ENCODE measurements around the gene EPS8. TPM values are rescaled to one million over a fixed set of nuclear protein-coding genes. Genes with fewer than 3 reads are reported as not detected.

Gene EPS8
- total RNA-seq, 1 experiment from 2014 or later = 97.5 TPM

DNA sequence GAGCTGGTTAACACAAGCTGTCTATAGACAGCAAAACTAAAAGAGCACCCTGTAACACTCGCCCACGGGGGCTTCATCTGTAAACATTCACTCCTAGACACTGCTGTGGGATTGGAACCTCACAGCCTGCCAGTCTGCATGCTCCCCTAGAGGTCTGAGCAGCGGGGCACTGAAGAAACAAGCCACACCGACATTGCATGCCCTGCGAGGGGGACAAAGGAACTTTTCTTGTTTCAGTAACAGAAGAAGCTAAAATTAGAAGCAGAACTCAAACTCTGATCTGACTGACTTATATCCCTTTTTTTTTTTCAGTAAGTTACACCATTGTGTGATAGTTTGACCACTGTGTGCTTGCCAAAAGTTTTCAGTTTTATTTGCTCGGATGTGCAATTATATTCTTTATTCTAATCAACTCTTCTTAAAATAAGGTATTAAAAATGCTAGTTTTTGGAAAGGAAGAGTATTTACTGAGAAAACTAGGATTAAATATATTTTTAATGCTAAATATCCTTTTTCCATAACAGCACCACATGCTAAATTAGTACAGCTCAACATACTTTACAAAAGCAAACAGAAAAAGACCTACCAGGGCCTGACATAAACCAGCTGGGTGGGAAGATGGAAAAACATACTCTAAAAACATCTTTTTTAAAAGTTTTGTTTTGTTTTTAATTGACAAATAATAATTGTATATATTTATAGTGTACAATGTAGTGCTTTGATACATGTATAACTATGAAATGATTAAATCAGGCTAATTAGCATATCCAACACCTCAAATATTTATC is 100.2 kb downstream of the EPS8 start:
- BruUV-seq (replicated peaks) = TSS peak; percentile 95
- peak overlapping the region; percentile 78 for H3K4me3 Mint-ChIP-seq (ENCODE audit: low read depth, unreplicated experiment)
- TF ChIP-seq, protein P1, sequence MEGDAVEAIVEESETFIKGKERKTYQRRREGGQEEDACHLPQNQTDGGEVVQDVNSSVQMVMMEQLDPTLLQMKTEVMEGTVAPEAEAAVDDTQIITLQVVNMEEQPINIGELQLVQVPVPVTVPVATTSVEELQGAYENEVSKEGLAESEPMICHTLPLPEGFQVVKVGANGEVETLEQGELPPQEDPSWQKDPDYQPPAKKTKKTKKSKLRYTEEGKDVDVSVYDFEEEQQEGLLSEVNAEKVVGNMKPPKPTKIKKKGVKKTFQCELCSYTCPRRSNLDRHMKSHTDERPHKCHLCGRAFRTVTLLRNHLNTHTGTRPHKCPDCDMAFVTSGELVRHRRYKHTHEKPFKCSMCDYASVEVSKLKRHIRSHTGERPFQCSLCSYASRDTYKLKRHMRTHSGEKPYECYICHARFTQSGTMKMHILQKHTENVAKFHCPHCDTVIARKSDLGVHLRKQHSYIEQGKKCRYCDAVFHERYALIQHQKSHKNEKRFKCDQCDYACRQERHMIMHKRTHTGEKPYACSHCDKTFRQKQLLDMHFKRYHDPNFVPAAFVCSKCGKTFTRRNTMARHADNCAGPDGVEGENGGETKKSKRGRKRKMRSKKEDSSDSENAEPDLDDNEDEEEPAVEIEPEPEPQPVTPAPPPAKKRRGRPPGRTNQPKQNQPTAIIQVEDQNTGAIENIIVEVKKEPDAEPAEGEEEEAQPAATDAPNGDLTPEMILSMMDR (IDR thresholded peaks at IDR 0.05; ENCODE audit: unreplicated experiment) = no peak
- no peaks in the 10 kb centered on the region for H3K27me3 Mint-ChIP-seq (ENCODE audit: unreplicated experiment)
- peaks cover 80% of the 10 kb centered on the region for H3K4me1 Mint-ChIP-seq (ENCODE audit: low read depth, unreplicated experiment)
- H3K27ac Mint-ChIP-seq (ENCODE audit: unreplicated experiment) = peak overlapping the region; percentile 81
- CTCF ChIA-PET = interaction anchor here (1.0 kb wide), 1 partner anchor 27 kb away, joined by 8 read pairs; no protein-coding TSS in a partner anchor
- no peaks in the 10 kb centered on the region for H3K9me3 Mint-ChIP-seq (ENCODE audit: low read depth, unreplicated experiment)
- peaks cover 29% of the 10 kb centered on the region for H3K36me3 Mint-ChIP-seq (ENCODE audit: insufficient read depth, unreplicated experiment)
- DNase-seq = peak; percentile 18
- intact Hi-C loops (cut with micrococcal nuclease; ENCODE audit: unreplicated experiment) = no loop called here

DNA sequence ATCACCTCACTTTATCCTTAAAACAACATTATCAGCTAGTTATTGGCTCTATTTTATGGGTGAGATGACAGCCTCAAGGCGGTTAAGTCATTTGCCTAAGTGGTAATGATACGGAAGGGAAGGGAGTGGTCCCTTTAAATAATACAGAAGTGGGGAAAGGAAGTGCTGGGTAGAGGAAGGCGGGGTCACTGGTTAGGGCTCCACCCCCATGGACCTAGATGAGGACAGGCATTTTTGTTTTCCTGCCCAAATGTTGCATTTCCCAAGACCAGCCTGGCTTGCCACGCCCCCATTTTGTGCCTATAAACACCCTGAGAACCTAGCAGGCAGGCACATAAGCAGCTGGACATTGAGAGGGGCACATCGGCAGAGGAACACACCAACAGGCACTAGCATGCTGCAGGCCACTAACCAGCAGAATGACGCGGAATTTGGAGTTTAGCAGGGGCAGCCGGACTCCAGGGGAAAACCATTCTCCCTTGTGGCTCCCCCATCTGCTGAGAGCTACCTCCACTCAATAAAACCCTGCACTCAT is 100.9 kb downstream of the EPS8 start:
- intact Hi-C loops (cut with micrococcal nuclease; ENCODE audit: unreplicated experiment) = no loop called here
- H3K36me3 Mint-ChIP-seq (ENCODE audit: insufficient read depth, unreplicated experiment) = peaks cover 29% of the 10 kb centered on the region
- H3K27me3 Mint-ChIP-seq (ENCODE audit: unreplicated experiment) = no peaks in the 10 kb centered on the region
- TF ChIP-seq, protein P1 (IDR thresholded peaks at IDR 0.05; ENCODE audit: unreplicated experiment) = no peak
- peak overlapping the region; percentile 78 for H3K4me3 Mint-ChIP-seq (ENCODE audit: low read depth, unreplicated experiment)
- H3K4me1 Mint-ChIP-seq (ENCODE audit: low read depth, unreplicated experiment) = peaks cover 80% of the 10 kb centered on the region
- peak overlapping the region; percentile 81 for H3K27ac Mint-ChIP-seq (ENCODE audit: unreplicated experiment)
- DNase-seq = peak; percentile 86
- H3K9me3 Mint-ChIP-seq (ENCODE audit: low read depth, unreplicated experiment) = no peaks in the 10 kb centered on the region
- CTCF ChIA-PET = interaction anchor here (1.0 kb wide), 1 partner anchor 26 kb away, joined by 8 read pairs; no protein-coding TSS in a partner anchor
- BruUV-seq (replicated peaks) = no TSS peak

DNA sequence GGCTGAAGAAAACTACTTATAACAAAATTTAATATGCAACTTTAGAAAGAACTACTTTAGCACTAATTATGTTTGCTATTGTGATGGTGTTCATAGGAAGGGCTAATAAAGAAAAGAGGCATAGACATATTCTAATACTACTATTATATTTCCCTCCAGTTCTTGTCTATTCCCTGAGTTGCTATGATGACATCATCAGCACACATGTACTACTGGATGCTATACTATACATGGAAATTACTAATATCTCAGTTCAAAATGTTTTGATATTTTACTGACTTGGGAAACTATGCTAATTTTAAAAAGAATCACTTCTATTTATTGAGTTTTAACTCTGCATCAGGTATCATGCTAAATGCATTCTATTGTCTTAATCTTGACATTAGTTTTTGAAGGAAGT is 101.6 kb downstream of the EPS8 start:
- no peaks in the 10 kb centered on the region for H3K27me3 Mint-ChIP-seq (ENCODE audit: unreplicated experiment)
- peak overlapping the region; percentile 78 for H3K4me3 Mint-ChIP-seq (ENCODE audit: low read depth, unreplicated experiment)
- intact Hi-C loops (cut with micrococcal nuclease; ENCODE audit: unreplicated experiment) = no loop called here
- H3K4me1 Mint-ChIP-seq (ENCODE audit: low read depth, unreplicated experiment) = peaks cover 78% of the 10 kb centered on the region
- no peaks in the 10 kb centered on the region for H3K9me3 Mint-ChIP-seq (ENCODE audit: low read depth, unreplicated experiment)
- H3K27ac Mint-ChIP-seq (ENCODE audit: unreplicated experiment) = peak overlapping the region; percentile 81
- BruUV-seq (replicated peaks) = no TSS peak
- DNase-seq = no peak
- peaks cover 26% of the 10 kb centered on the region for H3K36me3 Mint-ChIP-seq (ENCODE audit: insufficient read depth, unreplicated experiment)
- CTCF ChIA-PET = no interaction called here
- TF ChIP-seq, protein P1 (IDR thresholded peaks at IDR 0.05; ENCODE audit: unreplicated experiment) = no peak

DNA sequence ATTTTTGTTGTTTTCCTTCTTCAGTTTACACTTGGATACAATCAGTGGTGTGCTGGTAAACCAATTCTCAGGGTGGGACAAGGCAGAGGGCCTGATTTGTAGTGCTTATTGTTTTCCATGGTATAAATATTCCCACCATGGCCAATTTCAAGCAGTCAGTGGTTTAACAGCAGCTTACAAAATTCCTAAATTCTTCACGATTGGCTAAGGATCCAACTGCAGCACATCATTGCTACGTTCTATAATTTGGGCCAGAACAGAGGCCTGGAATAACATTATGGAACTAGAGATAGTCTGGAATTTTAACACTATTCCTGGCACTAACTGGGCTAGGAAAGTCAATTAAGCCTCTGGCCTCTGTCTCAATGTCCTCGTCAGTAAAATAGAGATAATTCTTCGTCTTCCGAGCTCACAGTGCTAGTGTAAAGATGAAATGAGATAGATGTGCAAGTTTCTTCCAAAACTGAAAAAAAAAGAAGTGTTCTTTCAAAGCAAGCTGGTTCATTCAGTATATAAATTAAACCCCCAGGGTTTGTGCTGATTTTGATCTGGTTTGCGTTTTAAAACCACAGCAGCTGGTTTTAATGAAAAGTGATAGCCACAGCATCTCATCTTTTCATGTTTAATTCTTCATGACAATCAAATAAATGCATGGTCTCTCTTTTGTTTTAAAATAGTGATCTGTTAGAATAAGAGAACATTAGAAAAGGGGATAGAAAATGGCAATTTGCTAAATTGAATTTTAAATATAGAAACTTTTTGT is 104.1 kb downstream of the EPS8 start:
- CTCF ChIA-PET = interaction anchor here (0.8 kb wide), 1 partner anchor 10 kb away, joined by 3 read pairs; no protein-coding TSS in a partner anchor
- DNase-seq = no peak
- no TSS peak for BruUV-seq (replicated peaks)

More for the DNA sequence above, 104.1 kb downstream of the EPS8 start:
- Mint-ChIP-seq H3K36me3 (ENCODE audit: insufficient read depth, unreplicated experiment) (peaks cover 19% of the 10 kb centered on the region), H3K4me1 (ENCODE audit: low read depth, unreplicated experiment) (peaks cover 63% of the 10 kb centered on the region), H3K27me3 (ENCODE audit: unreplicated experiment) (no peaks in the 10 kb centered on the region), H3K27ac (ENCODE audit: unreplicated experiment) (no peak overlapping the region), H3K9me3 (ENCODE audit: low read depth, unreplicated experiment) (no peaks in the 10 kb centered on the region), H3K4me3 (ENCODE audit: low read depth, unreplicated experiment) (no peak overlapping the region)
- TF ChIP-seq, protein P1 (IDR thresholded peaks at IDR 0.05; ENCODE audit: unreplicated experiment) = no peak
- intact Hi-C loops (cut with micrococcal nuclease; ENCODE audit: unreplicated experiment) = no loop called here

All from Calu3 (cell line).